SHP77 treated with DMSO at 0.1 percent for 48 hours (cell line): ENCODE data around the gene VEGFB.

ENCODE experiments used
- DNase-seq: peaks from one replicate; lab custom pipeline; 2025; lab: John Stamatoyannopoulos, UW

Gene VEGFB

DNA sequence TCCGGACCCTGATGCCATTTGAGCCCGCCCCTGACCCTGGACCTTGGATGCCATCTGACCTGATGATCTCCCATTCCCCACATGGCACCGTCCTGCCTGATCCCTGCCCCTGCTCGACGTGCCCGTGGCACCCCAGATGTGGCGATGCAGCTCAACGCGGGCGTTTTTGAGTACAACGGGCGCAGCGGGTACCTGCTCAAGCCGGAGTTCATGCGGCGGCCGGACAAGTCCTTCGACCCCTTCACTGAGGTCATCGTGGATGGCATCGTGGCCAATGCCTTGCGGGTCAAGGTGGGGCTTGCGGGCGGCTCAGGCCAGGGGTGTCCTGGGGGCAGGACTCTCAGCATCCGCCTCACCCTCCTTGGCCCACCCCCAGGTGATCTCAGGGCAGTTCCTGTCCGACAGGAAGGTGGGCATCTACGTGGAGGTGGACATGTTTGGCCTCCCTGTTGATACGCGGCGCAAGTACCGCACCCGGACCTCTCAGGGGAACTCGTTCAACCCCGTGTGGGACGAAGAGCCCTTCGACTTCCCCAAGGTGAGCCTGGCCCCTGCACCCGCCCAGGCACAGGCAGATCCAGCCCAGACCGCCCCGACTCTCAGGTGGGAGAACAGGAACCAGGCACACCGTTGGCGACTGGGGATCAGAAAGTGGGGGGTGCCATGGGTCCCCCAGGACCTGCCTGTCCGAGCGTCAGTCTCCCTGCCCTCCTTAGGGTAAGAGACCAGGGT, 28.1 kb downstream of the VEGFB start:
- no peak for DNase-seq

DNA sequence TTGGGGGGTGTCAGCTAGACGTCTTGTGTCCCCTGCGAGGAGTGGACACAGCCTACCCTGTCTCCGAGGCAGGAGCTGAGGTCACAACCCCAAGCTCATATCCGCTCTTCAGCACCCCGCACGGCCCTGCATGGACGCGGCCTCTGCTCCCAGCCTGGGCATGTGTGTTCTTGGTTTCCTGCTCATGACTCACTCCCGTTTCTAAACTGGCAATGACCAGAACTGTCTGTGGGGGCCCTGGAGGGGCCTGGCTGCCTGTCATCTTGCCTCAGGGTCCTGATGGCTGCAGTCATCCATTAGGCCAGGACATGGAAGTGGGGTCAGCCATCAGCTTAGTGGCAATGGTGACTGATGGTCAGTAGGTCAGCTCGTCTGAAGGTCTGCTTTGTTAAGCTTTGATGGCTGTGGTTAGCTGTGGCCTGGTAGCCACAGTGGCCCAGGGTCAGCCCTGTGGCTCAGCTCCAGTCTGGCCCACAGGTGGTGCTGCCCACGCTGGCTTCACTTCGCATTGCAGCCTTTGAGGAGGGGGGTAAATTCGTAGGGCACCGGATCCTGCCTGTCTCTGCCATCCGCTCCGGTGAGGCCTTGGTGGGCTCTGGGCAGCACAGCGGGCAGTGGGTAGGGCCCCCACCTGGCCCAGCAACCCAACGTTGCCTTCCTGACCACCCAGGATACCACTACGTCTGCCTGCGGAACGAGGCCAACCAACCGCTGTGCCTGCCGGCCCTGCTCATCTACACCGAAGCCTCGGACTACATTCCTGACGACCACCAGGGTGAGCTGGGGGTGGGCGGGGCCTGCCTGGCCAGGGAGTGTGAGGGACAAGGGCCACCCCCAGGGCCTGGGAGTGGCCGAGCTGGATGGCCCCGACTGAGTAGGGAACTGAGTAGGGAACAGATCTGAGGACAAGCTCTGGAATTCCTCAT, 28.9 kb downstream of the VEGFB start:
- no peak for DNase-seq

DNA sequence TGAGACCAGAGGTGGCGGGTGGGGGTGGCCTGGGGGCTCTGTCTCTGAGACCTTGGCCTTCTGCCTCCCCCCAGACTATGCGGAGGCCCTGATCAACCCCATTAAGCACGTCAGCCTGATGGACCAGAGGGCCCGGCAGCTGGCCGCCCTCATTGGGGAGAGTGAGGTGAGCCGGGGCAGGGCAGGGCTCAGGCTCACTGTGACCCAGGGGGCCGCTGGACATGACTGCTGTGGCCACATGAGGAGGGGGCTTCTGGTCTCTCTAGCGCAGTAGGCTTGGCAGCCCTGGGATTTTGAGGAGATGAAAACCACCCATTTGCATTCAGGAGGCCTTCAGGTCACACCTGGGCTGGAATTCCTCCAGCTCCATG, 29.5 kb downstream of the VEGFB start:
- DNase-seq: no peak

DNA sequence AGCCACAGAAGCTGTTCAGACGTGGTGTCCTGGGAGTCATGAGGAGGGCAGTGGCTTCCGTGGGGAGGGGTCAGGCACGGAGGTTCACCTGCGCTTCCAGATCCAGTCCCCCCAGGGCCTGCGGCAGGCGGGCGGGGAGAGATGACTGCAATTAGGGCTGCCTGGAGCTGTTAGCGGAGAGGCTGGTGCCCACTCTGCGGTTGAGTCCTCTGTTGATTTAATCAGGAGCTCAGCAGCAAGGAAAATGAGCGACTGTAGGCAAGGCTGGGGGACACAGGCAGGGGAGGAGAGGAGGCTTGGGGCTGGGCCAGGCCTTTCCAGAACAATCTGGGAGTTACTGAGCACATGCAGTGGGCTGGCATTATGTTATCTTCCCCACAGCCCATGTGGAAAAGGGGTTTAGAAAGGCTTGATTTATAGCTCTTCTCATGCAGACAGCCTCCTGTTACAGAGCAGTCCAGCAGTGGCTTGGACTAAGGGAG, 30.0 kb downstream of the VEGFB start:
- DNase-seq: no peak

DNA sequence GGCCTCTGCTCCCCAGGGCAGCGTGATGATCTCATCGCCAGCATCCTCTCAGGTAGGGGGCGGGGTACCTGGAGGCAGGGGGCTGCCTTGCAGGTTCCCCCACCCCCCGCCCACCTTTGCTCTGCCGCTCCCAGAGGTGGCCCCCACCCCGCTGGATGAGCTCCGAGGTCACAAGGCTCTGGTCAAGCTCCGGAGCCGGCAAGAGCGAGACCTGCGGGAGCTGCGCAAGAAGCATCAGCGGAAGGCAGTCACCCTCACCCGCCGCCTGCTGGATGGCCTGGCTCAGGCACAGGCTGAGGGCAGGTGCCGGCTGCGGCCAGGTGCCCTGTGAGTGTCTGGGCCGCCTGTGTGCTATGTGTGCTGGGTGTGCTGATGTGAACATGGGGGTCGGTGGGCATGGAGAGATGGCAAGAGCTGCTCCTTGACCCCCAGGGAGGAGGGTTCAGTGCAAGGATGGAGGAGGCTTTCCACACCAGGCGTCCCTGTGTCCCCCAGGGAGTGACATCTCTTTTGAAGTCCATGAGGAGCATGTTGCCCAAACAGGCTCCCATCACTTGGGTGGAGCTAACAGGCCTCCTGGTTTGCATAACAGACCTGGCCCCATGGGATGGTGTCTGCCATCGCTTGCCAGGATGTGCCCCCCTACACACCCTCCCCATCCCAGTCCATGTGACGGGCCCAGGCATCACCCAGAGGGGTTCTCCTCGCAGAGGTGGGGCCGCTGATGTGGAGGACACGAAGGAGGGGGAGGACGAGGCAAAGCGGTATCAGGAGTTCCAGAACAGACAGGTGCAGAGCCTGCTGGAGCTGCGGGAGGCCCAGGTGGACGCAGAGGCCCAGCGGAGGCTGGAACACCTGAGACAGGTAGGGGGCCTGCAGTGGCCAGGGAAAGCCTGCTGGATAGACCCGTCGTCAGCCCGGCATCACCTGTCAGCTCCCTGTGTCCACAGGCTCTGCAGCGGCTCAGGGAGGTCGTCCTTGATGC, 31.1 kb downstream of the VEGFB start:
- DNase-seq: no peak

DNA sequence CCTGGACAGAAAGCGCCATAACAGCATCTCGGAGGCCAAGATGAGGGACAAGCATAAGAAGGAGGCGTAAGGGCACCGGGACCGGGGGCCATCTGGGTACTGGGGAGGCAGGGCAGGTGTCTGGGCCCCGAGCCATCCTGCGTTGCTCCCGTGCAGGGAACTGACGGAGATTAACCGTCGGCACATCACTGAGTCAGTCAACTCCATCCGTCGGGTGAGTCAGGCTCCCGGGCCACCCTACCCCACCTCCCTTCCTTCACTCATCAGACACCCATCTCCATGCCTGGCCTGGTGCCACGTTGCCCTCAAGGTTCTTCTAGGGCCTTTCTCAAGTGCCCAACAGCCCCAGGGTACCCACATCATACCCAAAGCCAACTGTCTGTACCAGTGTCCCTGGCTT, 32.0 kb downstream of the VEGFB start:
- no peak for DNase-seq

DNA sequence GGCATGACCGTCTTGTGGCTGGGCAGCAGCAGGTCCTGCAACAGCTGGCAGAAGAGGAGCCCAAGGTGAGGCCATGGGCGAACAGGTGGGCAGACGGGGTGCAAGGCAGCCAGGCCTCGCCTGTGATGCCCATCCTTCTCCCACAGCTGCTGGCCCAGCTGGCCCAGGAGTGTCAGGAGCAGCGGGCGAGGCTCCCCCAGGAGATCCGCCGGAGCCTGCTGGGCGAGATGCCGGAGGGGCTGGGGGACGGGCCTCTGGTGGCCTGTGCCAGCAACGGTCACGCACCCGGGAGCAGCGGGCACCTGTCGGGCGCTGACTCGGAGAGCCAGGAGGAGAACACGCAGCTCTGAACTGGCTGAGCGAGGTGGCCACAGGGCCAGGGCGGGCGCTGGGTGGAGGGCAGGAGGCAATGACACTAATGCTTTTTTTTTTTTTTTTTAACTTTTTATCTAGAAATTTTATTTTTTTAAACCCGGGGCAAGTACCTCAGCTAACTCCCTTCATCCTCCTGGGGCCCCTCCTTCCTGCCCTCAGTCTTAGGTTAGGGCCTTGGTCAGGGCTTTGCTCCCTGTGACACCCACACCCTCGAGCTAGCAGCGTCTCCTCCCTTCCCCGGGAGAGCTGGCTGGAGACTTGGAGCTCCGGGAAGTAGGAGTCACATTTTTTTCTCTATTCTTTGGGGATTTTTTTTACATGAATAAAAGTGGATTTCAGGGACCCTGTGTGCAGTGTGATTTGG, 33.0 kb downstream of the VEGFB start:
- DNase-seq: no peak

DNA sequence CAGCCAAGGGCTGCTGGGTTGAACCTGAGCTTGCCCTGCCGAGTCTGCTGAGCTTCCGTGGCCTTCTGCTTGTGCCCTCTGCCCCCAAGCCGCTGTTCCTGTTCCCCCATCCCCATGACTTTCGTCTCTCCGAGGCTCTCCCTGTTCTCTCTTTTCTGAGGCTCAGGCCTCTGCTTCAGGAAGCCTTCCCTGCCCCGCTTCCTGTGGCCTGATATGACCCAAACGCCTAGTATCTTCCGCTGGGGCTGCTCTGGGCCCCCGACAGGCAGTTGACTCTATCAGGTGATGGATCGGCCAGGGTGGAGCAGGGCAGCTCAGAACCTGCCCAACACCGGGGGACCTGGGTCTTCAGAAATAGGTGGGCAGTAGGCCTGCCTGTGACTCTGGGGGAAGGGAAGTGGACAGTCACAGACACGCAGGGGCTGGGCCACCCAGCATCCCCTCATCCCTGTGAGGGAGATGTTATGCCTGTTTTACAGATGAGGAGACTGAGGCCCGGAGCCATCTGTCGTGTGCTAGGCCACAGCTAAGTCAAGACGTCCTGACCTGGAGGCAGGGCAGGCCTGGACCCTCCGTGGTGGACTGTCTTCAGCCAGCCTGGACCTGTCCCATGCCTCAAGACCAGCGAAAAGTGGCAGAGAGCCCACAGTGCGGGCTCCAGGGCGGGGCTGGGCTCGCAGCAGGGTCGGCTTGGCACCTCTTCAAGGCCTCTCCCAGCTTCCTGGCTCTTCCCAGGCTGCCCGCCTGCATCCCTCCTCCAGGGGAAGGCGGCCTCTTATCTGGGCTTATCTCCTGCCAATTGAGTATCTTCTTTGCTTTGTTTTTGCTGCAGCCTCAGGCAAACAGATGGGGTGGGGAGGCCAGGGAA, 33.9 kb downstream of the VEGFB start:
- DNase-seq: no peak

DNA sequence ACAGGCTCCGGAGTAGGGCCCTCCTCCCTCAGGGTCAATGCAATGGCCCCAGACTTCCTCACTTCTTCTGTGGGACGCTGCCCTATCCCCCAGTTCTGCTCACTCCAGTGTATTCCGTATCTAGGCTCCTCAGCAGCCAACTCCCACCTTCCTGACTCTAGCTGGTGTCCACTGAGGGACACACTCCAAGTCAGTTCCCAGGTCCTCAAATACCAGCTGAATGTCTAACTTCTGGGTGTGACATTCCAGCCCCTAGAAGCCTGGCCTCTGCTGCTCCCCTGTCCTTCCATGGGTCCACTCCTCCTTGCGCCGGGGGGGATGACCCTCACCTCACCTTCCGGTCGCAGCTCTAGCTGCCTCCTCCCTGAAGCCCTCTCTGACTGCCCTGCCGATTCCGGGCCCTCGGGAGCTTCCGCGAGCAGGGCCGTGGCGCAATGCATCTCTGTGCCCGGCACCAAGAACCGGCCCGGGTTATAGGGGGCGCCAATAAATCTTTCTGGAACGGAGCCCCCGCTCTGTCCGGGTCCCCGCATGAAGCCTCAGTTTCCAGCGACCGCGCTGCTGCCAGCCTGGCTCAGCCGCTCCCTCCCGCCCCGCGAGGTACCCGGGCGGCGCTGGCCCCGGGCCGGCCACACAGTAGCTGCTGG, 34.6 kb downstream of the VEGFB start:
- no peak for DNase-seq

DNA sequence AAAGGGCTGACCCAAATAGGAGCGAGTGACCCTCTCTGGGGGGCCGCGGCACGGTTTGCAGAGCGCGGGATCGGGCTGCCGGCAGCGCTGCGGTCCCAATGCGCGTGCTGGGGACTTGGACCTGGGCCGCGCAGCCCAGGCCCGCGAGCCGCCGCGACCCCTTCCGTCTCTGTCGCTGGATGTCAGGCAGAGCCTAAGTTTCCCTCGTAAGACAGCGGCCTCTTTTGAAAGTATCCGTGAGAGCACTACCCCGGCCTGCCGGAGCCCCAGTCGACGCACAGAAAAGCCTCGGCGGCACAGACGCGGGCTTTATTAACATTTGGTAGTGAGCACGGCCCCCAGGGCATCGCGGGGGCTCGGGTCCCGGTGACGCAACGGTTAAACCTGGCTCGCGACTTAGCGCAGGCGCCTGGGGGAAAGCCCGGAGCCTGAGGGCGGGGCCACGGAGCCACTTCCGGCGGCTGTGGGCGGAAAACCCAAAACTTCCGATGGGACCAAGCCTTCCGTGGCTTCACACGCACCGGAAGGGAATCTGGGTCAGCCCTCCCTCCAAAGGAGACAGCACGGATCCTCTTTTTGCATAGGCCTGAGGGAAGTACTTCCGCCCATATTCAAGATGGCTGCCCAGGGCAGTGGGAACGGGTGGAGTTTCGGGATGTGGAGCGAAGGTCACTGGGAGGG, 35.3 kb downstream of the VEGFB start:
- DNase-seq: peak; percentile 98

DNA sequence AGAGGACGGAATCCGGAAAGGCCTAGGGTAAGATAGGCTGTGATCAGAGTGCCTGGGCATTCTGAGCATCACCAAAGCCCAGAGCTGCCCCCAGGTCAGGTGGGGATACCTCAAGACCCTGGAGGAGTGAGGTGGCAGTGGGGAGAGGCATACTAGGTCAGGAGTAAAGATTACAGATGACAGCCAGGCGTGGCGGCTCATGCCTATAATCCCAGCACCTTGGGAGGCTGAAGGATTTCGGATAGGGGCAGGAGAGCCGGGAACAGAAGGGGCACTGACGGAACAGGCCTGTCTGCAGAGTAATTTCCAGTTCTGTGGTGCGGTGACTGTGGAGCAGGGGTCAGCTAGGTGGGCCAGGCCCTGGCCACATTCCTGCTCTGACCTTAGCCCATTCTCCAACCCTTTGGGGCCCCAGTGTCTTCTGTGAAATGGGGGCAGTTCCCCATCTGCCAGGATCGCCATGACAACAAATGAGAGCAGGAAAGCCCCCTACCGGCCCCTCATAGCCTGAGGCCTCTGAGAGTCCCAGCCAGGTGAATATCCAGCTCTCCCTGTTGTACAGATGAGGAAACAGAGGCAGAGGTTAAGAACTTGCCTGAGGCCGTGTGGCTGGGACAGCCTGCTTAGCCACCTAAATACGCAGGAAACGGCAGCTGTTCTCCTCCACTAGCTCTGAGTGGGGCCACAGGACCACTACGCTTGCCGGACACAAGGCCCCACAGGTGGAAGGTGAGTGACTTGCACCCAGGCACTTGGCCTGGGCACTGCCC, 40.8 kb downstream of the VEGFB start:
- no peak for DNase-seq

DNA sequence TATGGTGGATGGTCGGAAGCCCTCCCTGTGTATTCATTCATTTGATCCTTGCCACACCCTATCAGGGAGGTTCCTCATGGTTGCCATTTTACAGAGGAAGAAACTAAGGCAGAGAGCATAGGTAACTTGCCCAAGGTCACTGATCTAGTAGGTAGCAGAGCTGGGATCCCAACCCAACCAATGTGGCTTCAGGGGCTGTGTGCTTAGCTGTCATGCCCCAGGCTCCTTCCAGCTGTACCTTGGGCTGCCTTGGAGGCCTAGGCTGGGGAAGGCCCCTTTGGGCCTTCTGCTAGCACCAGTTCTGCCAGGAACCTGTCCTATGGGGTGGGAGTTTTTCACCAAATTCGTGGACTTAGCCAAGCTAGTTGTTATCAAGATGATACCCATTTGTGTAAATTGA, 41.5 kb downstream of the VEGFB start:
- DNase-seq: no peak

DNA sequence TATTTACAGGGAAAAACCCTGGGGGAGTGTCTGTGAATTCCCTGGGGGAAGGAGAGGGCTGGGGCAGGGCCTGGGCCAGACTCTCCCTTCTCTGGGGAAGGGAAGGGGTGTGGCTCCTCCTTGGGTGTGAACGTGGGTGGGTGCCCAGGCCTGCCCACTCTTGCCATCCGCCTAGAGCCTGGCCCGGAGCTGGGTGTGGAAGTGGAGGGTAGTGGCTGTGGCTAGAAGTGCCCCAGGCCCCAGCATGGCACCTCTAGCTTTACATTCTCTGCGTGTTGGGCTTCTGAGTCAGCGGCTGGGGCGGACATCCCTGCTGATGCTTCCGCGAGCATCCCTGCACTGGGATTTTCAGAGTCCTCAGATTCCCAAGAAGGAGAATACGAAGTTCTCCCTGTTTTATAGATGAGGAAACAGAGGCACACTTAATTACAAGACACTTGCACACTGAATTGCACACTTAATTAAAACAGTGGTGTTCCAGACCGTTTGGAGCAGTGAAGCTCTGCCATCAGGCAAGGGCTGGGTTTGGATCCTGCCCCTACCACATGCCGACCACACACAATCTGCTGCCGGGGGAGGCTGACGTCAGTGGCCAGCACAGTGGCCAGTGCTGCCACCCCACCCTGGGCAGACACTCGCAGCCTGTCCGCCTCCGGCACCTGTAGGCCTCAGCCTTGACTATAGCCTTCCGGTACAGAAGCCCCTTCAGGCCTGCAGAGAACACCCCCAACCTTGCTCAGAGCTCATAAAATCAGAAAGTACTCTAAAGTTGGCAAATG, 42.5 kb downstream of the VEGFB start:
- DNase-seq: no peak

DNA sequence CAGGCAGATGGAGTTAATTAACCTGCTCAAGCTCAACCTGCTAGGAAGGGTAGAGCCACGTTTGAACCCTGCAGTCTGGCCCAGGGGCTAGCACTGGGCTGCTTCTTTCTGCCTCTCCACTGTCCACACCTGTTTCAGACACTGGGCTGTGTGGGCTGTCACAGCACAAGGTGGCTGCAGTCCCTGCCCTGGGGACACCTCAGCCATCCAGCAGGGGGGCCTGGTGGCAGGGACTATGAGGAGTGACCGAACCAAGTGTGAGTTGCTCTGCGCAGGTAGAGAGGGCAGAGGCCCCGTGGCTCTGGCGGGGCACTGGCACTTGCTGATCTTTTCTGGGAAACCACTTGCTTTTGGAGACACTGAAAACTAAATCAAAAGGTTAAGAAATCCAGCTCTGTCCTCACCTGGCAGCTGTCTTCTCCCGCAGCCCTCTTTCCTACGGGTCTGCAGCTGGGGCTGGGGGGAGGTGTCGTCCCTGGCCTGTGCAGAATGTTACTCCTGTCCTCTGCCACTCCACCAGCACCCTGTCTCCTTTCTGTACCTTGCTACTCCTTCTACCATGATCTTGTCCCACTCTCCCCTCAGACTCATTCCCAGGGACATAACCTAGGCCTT, 44.3 kb downstream of the VEGFB start:
- no peak for DNase-seq

DNA sequence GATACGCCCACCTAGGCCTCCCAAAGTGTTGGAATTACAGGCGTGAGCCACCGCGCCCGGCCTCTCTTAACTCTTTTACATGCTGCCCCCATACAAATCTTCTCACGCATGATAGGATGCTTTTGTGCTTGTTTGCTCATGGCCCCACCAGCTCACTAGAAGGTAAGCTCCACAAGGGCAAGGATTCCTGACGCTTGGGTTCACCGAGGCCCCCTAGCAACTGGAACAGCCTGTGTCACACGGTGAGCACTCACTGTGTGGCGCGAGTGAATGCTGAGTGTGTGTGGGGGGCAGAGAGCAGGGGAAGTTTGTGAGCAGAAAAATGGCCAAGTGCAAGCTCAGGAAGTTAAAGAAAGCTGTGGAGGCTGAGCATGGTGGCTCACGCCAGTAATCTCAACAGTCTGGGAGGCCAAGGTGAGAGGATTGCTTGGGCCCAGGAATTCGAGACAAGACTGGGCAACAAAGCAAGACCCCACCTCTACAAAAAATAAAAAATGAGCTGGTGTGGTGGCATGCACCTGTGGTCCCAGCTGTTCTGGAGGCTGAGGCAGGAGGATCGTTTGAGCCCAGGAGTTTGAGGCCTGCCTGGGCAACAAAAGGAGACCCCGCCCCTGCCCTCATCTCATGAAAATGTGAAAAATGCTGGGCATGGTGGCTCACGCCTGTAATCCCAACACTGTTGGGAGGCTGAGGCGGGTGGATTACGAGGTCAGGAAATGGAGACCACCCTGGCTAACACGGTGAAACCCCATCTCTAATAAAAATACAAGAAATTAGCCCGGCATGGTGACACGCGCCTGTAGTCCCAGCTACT, 47.8 kb downstream of the VEGFB start:
- DNase-seq: no peak

DNA sequence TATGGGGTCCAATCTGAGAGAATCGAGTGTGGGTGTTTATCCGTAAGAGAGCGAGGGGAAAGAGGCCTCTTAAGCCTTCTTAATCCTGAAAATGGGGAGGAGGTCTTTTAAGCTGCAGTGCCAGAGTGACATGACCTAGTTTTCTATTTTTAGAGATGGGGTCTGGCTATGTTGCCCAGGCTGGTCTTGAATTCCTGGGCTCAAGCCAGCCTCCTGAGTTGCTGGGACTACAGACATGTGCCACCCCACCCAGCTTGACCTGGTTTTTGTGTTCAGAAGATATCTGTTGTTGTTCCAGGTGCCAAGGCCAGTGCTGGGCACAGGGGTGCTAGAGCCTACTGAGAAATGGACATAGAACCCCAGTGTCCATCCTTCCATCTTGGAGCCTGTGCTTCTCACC, 48.7 kb downstream of the VEGFB start:
- no peak for DNase-seq
